SH-SY5Y (cell line): ENCODE measurements around the gene C1orf53.

Experiments
- GATA2 ChIP-seq: IDR thresholded peaks from 2 replicates; pipeline ENCODE4 v1.6.1; 2011; ENCODE audit warnings: mild to moderate bottlenecking, low read depth, low read length
- GATA3 ChIP-seq: IDR thresholded peaks from 2 replicates; pipeline ENCODE4 v1.6.1; 2011; ENCODE audit warnings: low read depth, mild to moderate bottlenecking, low read length, moderate library complexity

DNA sequence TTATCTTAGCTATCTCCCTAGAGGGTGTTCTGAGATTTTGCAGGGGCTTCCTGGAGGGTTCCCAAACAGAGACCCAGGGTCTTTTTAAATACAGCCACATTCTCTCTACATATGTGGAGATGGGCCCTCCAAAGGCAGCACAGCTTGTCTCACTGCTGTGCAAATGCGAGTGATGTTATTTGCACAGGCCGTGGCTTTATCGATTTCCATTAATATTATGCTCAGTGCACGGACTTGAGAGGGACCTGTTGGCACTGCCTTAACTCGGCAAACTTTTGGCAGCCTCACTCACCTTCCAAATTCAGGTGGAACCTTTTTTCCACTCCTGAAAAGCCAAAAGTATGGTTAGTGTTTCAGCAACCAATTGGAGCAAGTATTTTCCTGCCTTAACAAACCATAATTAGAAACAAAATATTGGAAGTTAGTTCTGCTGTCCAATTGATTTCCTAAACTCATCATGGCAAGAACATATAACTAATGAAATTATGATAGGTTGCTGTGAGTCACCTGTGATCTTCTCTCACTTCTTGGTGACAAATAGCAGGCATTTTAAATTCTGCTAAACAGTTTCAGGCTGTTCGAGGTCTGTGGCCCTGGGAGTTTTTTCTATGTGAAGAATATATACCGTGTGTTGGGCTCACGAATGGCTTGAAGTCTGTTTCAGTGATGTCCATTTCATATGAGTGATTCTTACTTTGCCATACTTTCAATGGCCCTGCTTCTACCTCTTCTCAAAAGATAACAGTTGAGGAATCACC lies 25.7 kb downstream of the C1orf53 start:
- no peak for TF ChIP-seq GATA2
- no peak for TF ChIP-seq GATA3
